Bronchial smooth muscle cell (primary cell): ENCODE measurements around the gene MYO18A. TPM values are rescaled to one million over a fixed set of nuclear protein-coding genes. Genes with fewer than 3 reads are reported as not detected.

Experiments
- total RNA-seq: library from RNA; depleted of rRNA; stranded (reverse); fragments of >200 nt; gene quantifications from 2 replicates; pipeline ENCODE4 v1.2.1, GENCODE V29; 2014

The MYO18A gene, protein sequence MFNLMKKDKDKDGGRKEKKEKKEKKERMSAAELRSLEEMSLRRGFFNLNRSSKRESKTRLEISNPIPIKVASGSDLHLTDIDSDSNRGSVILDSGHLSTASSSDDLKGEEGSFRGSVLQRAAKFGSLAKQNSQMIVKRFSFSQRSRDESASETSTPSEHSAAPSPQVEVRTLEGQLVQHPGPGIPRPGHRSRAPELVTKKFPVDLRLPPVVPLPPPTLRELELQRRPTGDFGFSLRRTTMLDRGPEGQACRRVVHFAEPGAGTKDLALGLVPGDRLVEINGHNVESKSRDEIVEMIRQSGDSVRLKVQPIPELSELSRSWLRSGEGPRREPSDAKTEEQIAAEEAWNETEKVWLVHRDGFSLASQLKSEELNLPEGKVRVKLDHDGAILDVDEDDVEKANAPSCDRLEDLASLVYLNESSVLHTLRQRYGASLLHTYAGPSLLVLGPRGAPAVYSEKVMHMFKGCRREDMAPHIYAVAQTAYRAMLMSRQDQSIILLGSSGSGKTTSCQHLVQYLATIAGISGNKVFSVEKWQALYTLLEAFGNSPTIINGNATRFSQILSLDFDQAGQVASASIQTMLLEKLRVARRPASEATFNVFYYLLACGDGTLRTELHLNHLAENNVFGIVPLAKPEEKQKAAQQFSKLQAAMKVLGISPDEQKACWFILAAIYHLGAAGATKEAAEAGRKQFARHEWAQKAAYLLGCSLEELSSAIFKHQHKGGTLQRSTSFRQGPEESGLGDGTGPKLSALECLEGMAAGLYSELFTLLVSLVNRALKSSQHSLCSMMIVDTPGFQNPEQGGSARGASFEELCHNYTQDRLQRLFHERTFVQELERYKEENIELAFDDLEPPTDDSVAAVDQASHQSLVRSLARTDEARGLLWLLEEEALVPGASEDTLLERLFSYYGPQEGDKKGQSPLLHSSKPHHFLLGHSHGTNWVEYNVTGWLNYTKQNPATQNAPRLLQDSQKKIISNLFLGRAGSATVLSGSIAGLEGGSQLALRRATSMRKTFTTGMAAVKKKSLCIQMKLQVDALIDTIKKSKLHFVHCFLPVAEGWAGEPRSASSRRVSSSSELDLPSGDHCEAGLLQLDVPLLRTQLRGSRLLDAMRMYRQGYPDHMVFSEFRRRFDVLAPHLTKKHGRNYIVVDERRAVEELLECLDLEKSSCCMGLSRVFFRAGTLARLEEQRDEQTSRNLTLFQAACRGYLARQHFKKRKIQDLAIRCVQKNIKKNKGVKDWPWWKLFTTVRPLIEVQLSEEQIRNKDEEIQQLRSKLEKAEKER (N-terminal part only)
- 93.2 and 128 TPM in 2 replicates for total RNA-seq

DNA sequence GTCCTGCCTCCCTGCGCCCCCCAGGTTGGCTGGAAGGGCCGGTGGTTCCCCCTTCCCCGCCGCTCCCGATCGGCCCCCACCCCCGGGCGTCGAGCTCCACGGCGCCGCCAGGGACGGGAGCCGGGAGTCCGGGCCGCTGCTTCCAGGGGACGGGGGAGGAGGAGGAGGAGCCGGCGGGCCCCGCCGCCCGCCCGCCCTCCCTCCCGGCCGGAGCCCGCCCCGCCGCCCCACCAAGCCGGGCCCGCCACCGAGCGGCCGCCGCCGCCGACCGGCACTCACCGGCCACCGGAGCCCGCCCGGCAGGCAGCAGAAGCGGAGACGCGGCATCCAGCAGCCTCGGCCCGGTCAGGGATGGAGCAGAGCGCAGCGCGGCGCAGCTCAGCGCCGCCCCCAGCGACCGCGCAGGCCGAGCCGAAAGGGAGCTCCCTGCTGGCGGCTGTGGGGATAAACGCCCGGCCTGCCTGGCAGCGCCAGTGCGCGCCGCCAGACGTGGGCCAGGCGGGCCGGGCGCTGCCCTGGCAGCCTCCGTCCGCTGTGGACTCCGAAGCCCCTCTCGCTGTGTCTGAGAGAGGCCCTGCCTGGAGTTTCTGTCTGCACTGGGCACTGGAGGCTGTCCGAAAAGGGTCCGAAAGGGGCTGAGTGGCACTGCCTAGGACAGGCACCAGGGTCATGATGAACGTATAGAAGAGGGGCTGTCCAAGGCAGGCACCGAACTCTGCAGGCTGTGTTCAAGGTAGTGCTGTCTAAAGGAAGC lies at the start of gene MYO18A:
Gene MYO18A (minus strand): TSS at position 365 of the 754 bp plus-strand sequence. CDS start 13,458 bp downstream, outside the sequence.

DNA sequence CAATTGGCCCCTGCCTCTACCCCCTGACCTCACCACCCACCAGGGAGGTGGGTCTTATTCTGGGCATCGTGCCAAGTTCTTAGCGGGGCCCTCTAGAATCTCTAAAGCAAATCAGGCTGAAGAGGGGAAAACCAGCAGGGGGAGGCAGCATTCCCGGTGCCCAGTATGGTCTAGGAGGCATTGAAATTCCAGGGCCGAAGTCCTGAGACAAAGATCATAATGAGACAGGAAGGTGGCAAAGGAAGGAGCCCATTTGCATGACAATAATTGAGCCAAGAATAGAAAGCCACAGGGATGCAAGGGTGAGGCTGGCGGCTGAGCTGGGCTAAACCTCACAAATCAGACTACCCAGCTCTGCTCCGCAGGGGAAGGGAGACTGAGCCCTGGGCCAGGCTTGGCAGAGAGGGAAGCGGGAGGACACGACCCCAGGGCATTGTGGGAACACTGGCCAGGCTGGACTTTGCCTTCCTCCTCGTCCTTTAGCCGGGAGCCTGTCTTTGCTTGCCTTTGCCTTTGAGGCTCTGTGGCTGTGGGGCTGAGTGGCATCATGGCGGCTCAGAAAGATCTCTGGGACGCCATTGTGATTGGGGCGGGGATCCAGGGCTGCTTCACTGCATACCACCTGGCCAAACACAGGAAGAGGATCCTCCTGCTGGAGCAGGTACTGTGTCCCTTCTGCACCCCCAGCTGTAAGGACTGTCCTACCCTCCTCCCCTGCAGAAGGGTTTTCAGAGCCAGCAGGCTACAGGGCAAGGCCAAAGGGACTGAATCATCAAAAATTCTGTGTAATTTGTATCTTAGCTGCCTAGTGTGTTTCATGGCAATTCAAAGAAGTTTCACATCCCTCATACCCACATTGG lies 137.3 kb downstream of the MYO18A start, which contains the start of gene PIPOX:
Gene PIPOX (plus strand): TSS at position 463 of the 860 bp plus-strand sequence. CDS start 85 bp downstream, at position 548.

Other genes with a start within 250 kb of the MYO18A start
- 10.7 and 14.5 TPM in 2 replicates for gene PHF12, start 228.9 kb downstream of the MYO18A start, total RNA-seq
- not detected in 2 replicates for gene SEZ6, start 174.4 kb downstream of the MYO18A start, total RNA-seq
- gene PIPOX, start 137.3 kb downstream of the MYO18A start, total RNA-seq, result 2.2 and 3.0 TPM in 2 replicates
- not detected in 2 replicates for gene CRYBA1, start 66.5 kb upstream of the MYO18A start, total RNA-seq
- gene NUFIP2, start 113.8 kb upstream of the MYO18A start, total RNA-seq, result 14.2 and 21.1 TPM in 2 replicates
- gene TAOK1, start 210.0 kb upstream of the MYO18A start, total RNA-seq, result 34.0 and 38.3 TPM in 2 replicates